NCI-H2196 treated with DMSO at 0.1 percent for 48 hours (cell line): ENCODE data around the gene TPRG1.

Source experiments
- DNase-seq: peaks from one replicate; lab custom pipeline; 2025; ENCODE audit not compliant: unreplicated experiment; lab: John Stamatoyannopoulos, UW

TPRG1 gene

GRCh38 chr3:189171707-189172106 lies at the start of gene TPRG1:
Gene TPRG1, plus strand, starts transcription at chr3:189171971. Its CDS starts 35,414 bp downstream, at chr3:189207385.
- DNase-seq: no peak

- DNase-seq: no peak
Observed at GRCh38 chr3:189122110-189122509, 49.7 kb upstream of the TPRG1 start.

- no peak for DNase-seq
Observed at GRCh38 chr3:189122526-189123205, 49.1 kb upstream of the TPRG1 start.

GRCh38 chr3:189123595-189124387 lies 48.0 kb upstream of the TPRG1 start:
- DNase-seq: peak; percentile 11

- DNase-seq: no peak
Observed at GRCh38 chr3:189132231-189132671, 39.5 kb upstream of the TPRG1 start.

- no peak for DNase-seq
Observed at GRCh38 chr3:189132839-189133238, 38.9 kb upstream of the TPRG1 start.

- DNase-seq: no peak
Observed at GRCh38 chr3:189133768-189134167, 38.0 kb upstream of the TPRG1 start.

GRCh38 chr3:189137416-189137815 lies 34.4 kb upstream of the TPRG1 start:
- DNase-seq: no peak

- no peak for DNase-seq
Observed at GRCh38 chr3:189138901-189139610, 32.7 kb upstream of the TPRG1 start.

- no peak for DNase-seq
Observed at GRCh38 chr3:189139611-189139940, 32.2 kb upstream of the TPRG1 start.

- DNase-seq: no peak
Observed at GRCh38 chr3:189142527-189142926, 29.2 kb upstream of the TPRG1 start.

GRCh38 chr3:189143321-189143720 lies 28.4 kb upstream of the TPRG1 start:
- DNase-seq: no peak

- no peak for DNase-seq
Observed at GRCh38 chr3:189143771-189144170, 28.0 kb upstream of the TPRG1 start.

- peak; percentile 16 for DNase-seq
Observed at GRCh38 chr3:189144645-189145044, 27.1 kb upstream of the TPRG1 start.

- DNase-seq: no peak
Observed at GRCh38 chr3:189146848-189147247, 24.9 kb upstream of the TPRG1 start.

- peak; percentile 72 for DNase-seq
Observed at GRCh38 chr3:189148081-189148507, 23.7 kb upstream of the TPRG1 start.

- no peak for DNase-seq
Observed at GRCh38 chr3:189149203-189149602, 22.6 kb upstream of the TPRG1 start.

- DNase-seq: no peak
Observed at GRCh38 chr3:189157232-189158007, 14.4 kb upstream of the TPRG1 start.

GRCh38 chr3:189158034-189158433 lies 13.7 kb upstream of the TPRG1 start:
- DNase-seq: no peak

- no peak for DNase-seq
Observed at GRCh38 chr3:189160519-189161309, 11.1 kb upstream of the TPRG1 start.
